Measurements from ENCODE around the gene ALG1.
"Not testable (repeated sequence)": the region's sequence is repeated elsewhere in the genome, so short reads cannot be mapped to it uniquely, and the experiment has no call there.

The ALG1 gene

GRCh38 chr16:5097061-5097469 lies 25.4 kb downstream of the ALG1 start:
- DNase-seq (ENCODE audit: low read depth in 1 of 2, low spot score in 1 of 2) = peak in 1 of 2 donors; percentile 22

GRCh38 chr16:5097470-5098220 lies 26.0 kb downstream of the ALG1 start, which contains the start of gene EEF2KMT:
TSS of gene EEF2KMT (minus strand) at chr16:5097795. CDS start at chr16:5097739, 56 bp downstream.
- peak; percentile 80 for DNase-seq (ENCODE audit: low read depth in 1 of 2, low spot score in 1 of 2)

- peak; percentile 92 to 96 for DNase-seq (ENCODE audit: low read depth in 1 of 2, low spot score in 1 of 2)
These were observed 26.8 kb downstream of the ALG1 start for GRCh38 chr16:5098221-5099159.

GRCh38 chr16:5099174-5099573 lies 27.5 kb downstream of the ALG1 start:
- DNase-seq (ENCODE audit: low read depth in 1 of 2, low spot score in 1 of 2) = not testable (repeated sequence)

- not testable (repeated sequence) for DNase-seq (ENCODE audit: low read depth in 1 of 2, low spot score in 1 of 2)
These were observed 31.8 kb downstream of the ALG1 start for GRCh38 chr16:5103296-5104032.

- not testable (repeated sequence) for DNase-seq (ENCODE audit: low read depth in 1 of 2, low spot score in 1 of 2)
These were observed 33.4 kb downstream of the ALG1 start for GRCh38 chr16:5105039-5105438.

GRCh38 chr16:5108505-5109158 lies 37.0 kb downstream of the ALG1 start:
- no peak for DNase-seq (ENCODE audit: low read depth in 1 of 2, low spot score in 1 of 2)

- not testable (repeated sequence) for DNase-seq (ENCODE audit: low read depth in 1 of 2, low spot score in 1 of 2)
These were observed 39.3 kb downstream of the ALG1 start for GRCh38 chr16:5110933-5111332.

GRCh38 chr16:5116780-5117295 lies 45.2 kb downstream of the ALG1 start:
- not testable (repeated sequence) for DNase-seq (ENCODE audit: low read depth in 1 of 2, low spot score in 1 of 2)

GRCh38 chr16:5117300-5118087 lies 45.9 kb downstream of the ALG1 start:
- peak in 1 of 2 donors; percentile 13 for DNase-seq (ENCODE audit: low read depth in 1 of 2, low spot score in 1 of 2)

GRCh38 chr16:5131467-5132004 lies 59.9 kb downstream of the ALG1 start:
- DNase-seq (ENCODE audit: low read depth in 1 of 2, low spot score in 1 of 2) = not testable (repeated sequence)

- DNase-seq (ENCODE audit: low read depth in 1 of 2, low spot score in 1 of 2) = not testable (repeated sequence)
These were observed 61.4 kb downstream of the ALG1 start for GRCh38 chr16:5132915-5133600.

GRCh38 chr16:5134739-5135452 lies 63.3 kb downstream of the ALG1 start:
- DNase-seq (ENCODE audit: low read depth in 1 of 2, low spot score in 1 of 2) = not testable (repeated sequence)
